Fibroblast of the aortic adventitia (primary cell): Measurements from ENCODE around the gene ZNF652. TPM values are rescaled to one million over a fixed set of nuclear protein-coding genes. Genes with fewer than 3 reads are reported as not detected.
A peak's percentile ranks its signal among the peaks of the same experiment; 100 is the strongest.

Experiments
- DNase-seq: peaks from one replicate; pipeline ENCODE4 v3.0.0-alpha.2; 2010; ENCODE audit warnings: low read depth
- H3K4me3 ChIP-seq: 2 replicates; pipeline ENCODE4 v1.5.1; 2011; ENCODE audit warnings: low read depth, mild to moderate bottlenecking, control low read depth, low read length, moderate library complexity
- CTCF ChIP-seq: IDR thresholded peaks from 2 replicates; pipeline ENCODE4 v1.5.1; 2011; ENCODE audit warnings: mild to moderate bottlenecking, low read length, control low read depth, inconsistent platforms; ENCODE audit not compliant: insufficient read depth
- total RNA-seq: library from RNA; depleted of rRNA; stranded (reverse); fragments of >200 nt; gene quantifications from 2 replicates; pipeline ENCODE4 v1.2.3, GENCODE V29; 2012; ENCODE audit warnings: low replicate concordance

The ZNF652 gene
- total RNA-seq, 1 donor, result 25.6 TPM

- no peak overlapping the region for H3K4me3 ChIP-seq
- DNase-seq, result no peak
- TF ChIP-seq CTCF, result no peak
These were observed 10.4 kb downstream of the ZNF652 start for GRCh38 chr17:49351572-49352140.

GRCh38 chr17:49349541-49349940 lies 12.5 kb downstream of the ZNF652 start:
- no peak for DNase-seq
- no peak overlapping the region for H3K4me3 ChIP-seq
- no peak for TF ChIP-seq CTCF

GRCh38 chr17:49344914-49345313 lies 17.1 kb downstream of the ZNF652 start:
- peak; percentile 30 for DNase-seq
- no peak overlapping the region for H3K4me3 ChIP-seq
- TF ChIP-seq CTCF, result no peak

GRCh38 chr17:49343273-49343672 lies 18.8 kb downstream of the ZNF652 start:
- no peak overlapping the region for H3K4me3 ChIP-seq
- peak; percentile 32 for DNase-seq
- no peak for TF ChIP-seq CTCF

GRCh38 chr17:49342575-49342936 lies 19.5 kb downstream of the ZNF652 start:
- DNase-seq, result no peak
- TF ChIP-seq CTCF, result no peak
- peak overlapping the region; percentile 7 for H3K4me3 ChIP-seq

DNA sequence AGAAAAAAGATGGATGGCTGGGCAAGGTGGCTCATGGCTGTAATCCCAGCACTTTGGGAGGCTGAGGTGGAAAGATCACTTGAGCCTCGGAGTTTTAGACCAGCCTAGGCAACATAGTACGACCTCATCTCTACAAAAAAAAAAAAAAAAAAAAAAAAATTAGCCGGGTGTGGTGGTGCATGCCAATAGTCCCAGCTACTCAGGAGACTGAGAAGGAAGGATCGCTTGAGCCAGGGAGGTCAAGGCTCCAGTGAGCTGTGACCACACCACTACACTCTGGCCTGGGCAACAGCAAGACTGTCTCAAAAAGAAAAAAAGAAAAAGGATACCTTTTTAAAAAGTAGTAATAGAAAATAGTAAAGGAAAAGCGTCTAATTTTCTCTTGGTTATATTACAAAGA lies 20.7 kb downstream of the ZNF652 start:
- H3K4me3 ChIP-seq, result no peak overlapping the region
- peak; percentile 25 for DNase-seq
- TF ChIP-seq CTCF, result no peak

GRCh38 chr17:49339354-49339753 lies 22.7 kb downstream of the ZNF652 start:
- TF ChIP-seq CTCF, result no peak
- H3K4me3 ChIP-seq, result no peak overlapping the region
- no peak for DNase-seq
